Stimulated activated CD4-positive, alpha-beta T cell treated with anti-CD3 and anti-CD28 coated beads, Interleukin-1b, Interleukin-23, amount 100 ng/mL, for 48 hours (primary cell): ENCODE measurements around the gene ADAMTSL4.
"Not testable (repeated sequence)": the region's sequence is repeated elsewhere in the genome, so short reads cannot be mapped to it uniquely, and the experiment has no call there.

Experiments
- DNase-seq: peaks from one replicate; pipeline ENCODE4 v3.0.0-alpha.2; 2020

ADAMTSL4 gene

DNA sequence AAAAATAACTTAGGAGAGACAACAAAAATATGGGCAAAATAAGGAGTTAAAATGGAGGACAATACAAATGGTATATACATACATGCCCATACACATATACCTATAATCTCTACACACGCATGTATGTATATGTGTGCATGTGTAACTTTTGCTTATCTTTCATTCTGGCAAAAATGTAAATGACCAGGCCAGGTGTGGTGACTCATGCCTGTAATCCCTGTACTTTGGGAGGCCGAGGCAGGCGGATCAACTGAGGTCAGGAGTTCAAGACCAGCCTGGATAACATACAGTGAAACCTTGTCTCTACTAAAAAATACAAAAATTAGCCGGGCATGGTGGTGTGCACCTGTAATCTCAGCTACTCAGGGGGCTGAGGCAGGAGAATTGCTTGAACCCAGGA, 49.1 kb downstream of the ADAMTSL4 start:
- not testable (repeated sequence) for DNase-seq

DNA sequence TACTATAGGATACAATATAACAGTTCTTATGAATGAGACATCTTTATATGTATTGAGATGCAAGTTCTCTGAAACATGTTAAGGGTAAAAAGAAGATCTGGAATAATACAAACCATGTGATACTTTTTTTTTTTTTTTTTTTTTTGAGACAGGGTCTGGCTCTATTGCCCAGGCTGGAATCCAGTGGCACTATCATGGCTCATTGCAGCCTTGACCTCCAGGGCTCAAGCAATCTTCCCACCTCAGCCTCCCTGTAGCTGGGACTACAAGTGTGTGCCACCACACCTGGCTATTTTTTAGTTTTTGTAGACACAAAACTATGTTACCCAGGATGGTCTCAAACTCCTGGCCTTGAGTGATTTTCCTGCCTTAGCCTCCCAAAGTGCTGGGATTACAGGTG, 52.3 kb downstream of the ADAMTSL4 start:
- DNase-seq = no peak

DNA sequence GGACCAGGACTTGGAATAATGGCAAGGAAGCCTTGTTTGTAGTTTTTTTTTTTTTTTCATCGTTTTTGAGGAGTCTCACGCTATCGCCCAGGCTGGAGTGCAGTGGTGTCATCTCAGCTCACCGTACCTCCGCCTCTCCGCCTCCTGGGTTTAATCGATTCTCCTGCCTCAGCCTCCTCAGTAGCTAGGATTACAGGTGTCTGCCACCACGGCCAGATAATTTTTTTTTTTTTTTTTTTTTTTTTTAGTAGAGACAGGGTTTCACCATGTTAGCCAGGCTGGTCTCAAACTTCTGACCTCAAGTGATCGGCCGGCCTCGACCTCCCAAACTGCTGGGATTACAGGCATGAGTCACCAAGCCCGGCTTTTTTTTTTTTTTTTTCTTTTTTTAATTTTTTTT, 53.2 kb downstream of the ADAMTSL4 start:
- DNase-seq = not testable (repeated sequence)

DNA sequence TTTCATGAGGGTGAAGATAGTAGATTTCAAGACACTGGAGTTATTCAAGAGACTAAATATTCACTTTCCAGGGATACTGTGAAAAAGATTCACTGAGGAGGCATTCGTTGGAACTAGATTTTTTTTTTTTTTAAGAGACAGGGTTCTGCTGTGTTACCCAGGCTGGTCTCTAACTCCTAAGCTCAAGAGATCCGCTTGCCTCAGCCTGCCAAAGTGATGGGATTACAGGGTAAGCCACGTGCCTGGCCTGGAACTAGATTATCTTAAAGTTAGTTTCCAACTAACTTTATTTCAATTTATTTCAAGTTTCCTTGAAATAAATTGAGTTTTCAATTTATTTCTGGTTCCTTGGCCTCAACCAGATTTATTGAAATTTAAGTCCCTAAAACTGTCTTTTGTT, 54.5 kb downstream of the ADAMTSL4 start:
- DNase-seq = no peak

DNA sequence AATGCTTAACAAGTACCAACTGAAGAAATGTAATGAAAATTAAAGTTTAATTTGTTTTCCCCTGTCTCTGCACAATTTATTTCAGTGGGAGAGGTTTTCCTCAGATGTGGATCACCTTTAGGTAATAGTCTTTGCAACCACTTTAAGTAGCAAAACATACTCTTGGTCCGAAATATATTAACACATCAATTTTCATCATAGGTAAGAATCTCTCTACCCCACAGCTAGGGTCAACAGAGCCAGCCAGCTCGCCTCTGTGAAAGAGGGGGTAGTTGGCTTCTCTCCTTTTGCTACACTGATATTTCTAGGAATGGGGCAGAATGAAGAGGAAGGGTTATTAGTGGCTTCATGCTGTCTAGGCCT, 55.0 kb downstream of the ADAMTSL4 start:
- no peak for DNase-seq

DNA sequence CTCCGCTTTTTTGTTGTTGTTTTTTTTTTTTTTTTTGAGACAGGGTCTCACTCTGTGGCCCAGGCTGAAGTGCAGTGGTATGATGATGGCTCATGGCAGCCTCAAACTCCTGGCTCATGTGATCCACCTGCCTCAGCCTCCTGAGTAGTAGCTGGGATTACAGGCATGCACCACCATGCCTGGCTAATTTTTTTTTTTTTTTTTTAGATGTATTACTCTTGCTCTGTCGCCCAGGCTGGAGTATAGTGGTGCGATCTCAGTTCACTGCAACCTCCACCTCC, 56.2 kb downstream of the ADAMTSL4 start:
- not testable (repeated sequence) for DNase-seq

DNA sequence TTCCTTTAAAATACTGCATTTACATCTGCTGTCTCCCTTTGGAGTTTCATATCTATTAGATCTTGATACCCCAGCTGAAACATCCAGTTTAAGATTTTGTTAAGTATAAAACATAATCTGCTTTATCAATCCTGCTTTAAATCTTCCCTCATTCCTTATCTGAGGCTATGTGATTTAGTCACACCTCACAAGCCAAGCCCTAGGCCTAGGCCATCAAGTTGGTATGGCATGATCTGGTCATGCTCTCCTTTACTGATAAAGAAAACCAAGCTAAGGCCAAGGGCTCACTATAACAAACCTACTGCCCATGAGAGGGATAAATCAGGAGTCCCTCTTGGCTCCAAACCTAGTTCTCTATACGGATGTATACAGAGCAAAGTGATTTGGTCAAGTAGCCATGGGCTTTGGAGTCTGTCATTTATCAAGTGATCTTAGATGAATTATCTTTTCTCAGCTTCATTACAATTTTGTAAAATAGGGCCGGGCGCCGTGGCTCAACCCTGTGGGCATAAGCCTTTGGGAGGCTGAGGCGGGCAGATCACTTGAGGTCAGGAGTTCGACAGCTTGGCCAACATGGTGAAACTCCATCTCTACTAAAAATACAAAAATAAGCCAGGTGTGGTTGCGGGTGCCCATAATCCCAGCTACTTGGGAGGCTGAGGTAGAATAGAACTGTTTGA, 57.4 kb downstream of the ADAMTSL4 start:
- DNase-seq = no peak

DNA sequence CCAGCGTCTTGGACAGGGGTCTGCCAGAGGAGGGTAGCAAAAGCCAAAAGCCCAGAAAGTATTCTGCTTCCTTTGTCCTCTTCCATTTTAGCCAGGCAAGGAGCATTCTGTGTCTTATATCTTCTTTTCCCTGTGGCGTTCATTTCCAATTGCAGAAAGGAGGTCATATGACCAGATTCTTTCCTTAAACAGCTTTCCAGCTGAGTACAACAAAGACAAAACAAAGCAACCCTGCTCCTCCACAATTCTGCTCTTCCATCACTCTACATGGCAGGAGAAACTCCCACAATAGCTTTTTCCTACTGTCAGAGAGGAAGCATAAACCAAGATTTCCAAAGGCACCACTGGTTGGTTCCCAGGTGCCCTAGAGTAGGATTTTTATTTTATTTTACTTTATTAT, 60.5 kb downstream of the ADAMTSL4 start:
- DNase-seq = no peak
